SK-N-SH (cell line): Measurements from ENCODE around the gene PARD3. TPM values are rescaled to one million over a fixed set of nuclear protein-coding genes. Genes with fewer than 3 reads are reported as not detected.

Experiments used
- CTCF ChIA-PET: fragments of 300-600, 350-600 bp; formaldehyde crosslinking; extraction: SDS; loops from one replicate; lab custom pipeline; 2021; lab: Yijun Ruan, JAX
- POLR2A ChIA-PET: fragments of 350-600 bp; sonication (Branson Sonifier 250); formaldehyde crosslinking; extraction: SDS; loops from one replicate; lab custom pipeline; 2020; ENCODE audit warnings: antibody characterized with exemption, inconsistent platforms; lab: Yijun Ruan, JAX
- DNase-seq: peaks from one replicate; pipeline ENCODE4 v3.0.0; 2012
- H2AFZ ChIP-seq: fragments of 200-600 bp; sonication (generic); 2 replicates; pipeline ENCODE4 v1.8.1; 2016; ENCODE audit warnings: antibody characterized with exemption, mild to moderate bottlenecking, low read depth
- H3F3A ChIP-seq: fragments of 200-600 bp; sonication (generic); replicated peaks from 2 replicates; pipeline ENCODE3; 2016; ENCODE audit warnings: antibody characterized with exemption, mild to moderate bottlenecking; ENCODE audit not compliant: insufficient read depth
- H3K27ac ChIP-seq, 2 experiments: fragments of 200-500 bp in 1 of 2; fragments of 200-600 bp in 1 of 2; sonication (Bioruptor generic) in 1 of 2; sonication (generic), shearing (Covaris generic) in 1 of 2; 2 replicates each; pipeline versions ENCODE4 v1.5.1 to v1.6.1; 2014 to 2016; ENCODE audit warnings: low read depth in 2 of 2, inconsistent platforms in 1 of 2, low read length in 1 of 2, mild to moderate bottlenecking in 1 of 2, mixed read lengths in 1 of 2
- H3K27me3 ChIP-seq: fragments of 200-600 bp; sonication (generic), shearing (Covaris generic); 2 replicates; pipeline ENCODE4 v1.6.1; 2016; ENCODE audit warnings: mixed run types; ENCODE audit not compliant: insufficient read depth
- H3K36me3 ChIP-seq, 2 experiments: fragments of 200-500 bp in 1 of 2; fragments of 200-600 bp in 1 of 2; sonication (Bioruptor generic) in 1 of 2; sonication (generic) in 1 of 2; replicated peaks in 1 of 2; 2 replicates each; pipeline versions ENCODE3 to v1.5.1; 2014 to 2016; ENCODE audit warnings: low read length in 1 of 2, mild to moderate bottlenecking in 1 of 2; ENCODE audit not compliant: insufficient read depth in 2 of 2, control insufficient read depth in 1 of 2
- H3K4me1 ChIP-seq, 2 experiments: fragments of 200-500 bp in 1 of 2; fragments of 200-600 bp in 1 of 2; sonication (Bioruptor generic) in 1 of 2; sonication (generic), shearing (Covaris generic) in 1 of 2; 2 replicates each; pipeline versions ENCODE4 v1.5.1 to v1.6.1; 2014 to 2016; ENCODE audit warnings: low read depth in 1 of 2, low read length in 1 of 2, mixed run types in 1 of 2; ENCODE audit not compliant: insufficient read depth in 2 of 2, control insufficient read depth in 1 of 2
- H3K4me2 ChIP-seq: fragments of 200-600 bp; sonication (generic), shearing (Covaris generic); 2 replicates; pipeline ENCODE4 v1.6.1; 2017; ENCODE audit warnings: mixed run types
- H3K4me3 ChIP-seq, 2 experiments: fragments of 200-500 bp in 1 of 2; fragments of 200-600 bp in 1 of 2; sonication (Bioruptor generic) in 1 of 2; sonication (generic), shearing (Covaris generic) in 1 of 2; 2 replicates each; pipeline versions ENCODE4 v1.5.1 to v1.8.1; 2014 to 2016; ENCODE audit warnings: low read depth in 2 of 2, inconsistent platforms in 1 of 2, low read length in 1 of 2, mild to moderate bottlenecking in 1 of 2, mixed read lengths in 1 of 2, moderate library complexity in 1 of 2
- H3K79me2 ChIP-seq: fragments of 200-600 bp; sonication (generic); 2 replicates; pipeline ENCODE4 v1.8.1; 2017; ENCODE audit warnings: mild to moderate bottlenecking; ENCODE audit not compliant: insufficient read depth
- H3K9ac ChIP-seq: fragments of 200-600 bp; sonication (generic); 2 replicates; pipeline ENCODE4 v1.6.1; 2017; ENCODE audit warnings: mixed run types
- H3K9me2 ChIP-seq: fragments of 200-600 bp; sonication (generic); 2 replicates; pipeline ENCODE4 v1.6.1; 2017; ENCODE audit warnings: mixed run types
- H3K9me3 ChIP-seq: fragments of 200-600 bp; sonication (generic); 2 replicates; pipeline ENCODE4 v1.6.1; 2017; ENCODE audit warnings: mixed run types, mild to moderate bottlenecking, moderate library complexity
- H4K20me1 ChIP-seq: fragments of 200-600 bp; sonication (generic); 2 replicates; pipeline ENCODE4 v1.6.1; 2017; ENCODE audit warnings: mild to moderate bottlenecking, mixed run types; ENCODE audit not compliant: insufficient read depth
- EP300 ChIP-seq, 2 experiments: IDR thresholded peaks; 2 replicates each; pipeline versions ENCODE4 v1.4.0 to v1.6.1; 2012; ENCODE audit warnings: borderline replicate concordance in 1 of 2, low read depth in 1 of 2, low read length in 1 of 2
- EZH2phosphoT487 ChIP-seq: fragments of 200-600 bp; sonication (generic); IDR thresholded peaks from 2 replicates; pipeline ENCODE4 v1.6.1; 2017; ENCODE audit warnings: low read depth, mixed run types, mild to moderate bottlenecking, antibody characterized with exemption, moderate library complexity, borderline replicate concordance
- FOSL2 ChIP-seq: IDR thresholded peaks from 2 replicates; pipeline ENCODE4 v1.4.0; 2012; ENCODE audit warnings: low read depth, mild to moderate bottlenecking, moderate library complexity, borderline replicate concordance
- FOXM1 ChIP-seq: IDR thresholded peaks from 2 replicates; pipeline ENCODE4 v1.4.0; 2012; ENCODE audit warnings: low read depth, mild to moderate bottlenecking
- GATA2 ChIP-seq: sonication (generic); formaldehyde crosslinking; IDR thresholded peaks from 2 replicates; pipeline ENCODE4 v1.5.0; 2020; ENCODE audit warnings: mild to moderate bottlenecking, missing genetic modification reagents
- MAX ChIP-seq: IDR thresholded peaks from 2 replicates; pipeline ENCODE4 v1.4.0; 2012; ENCODE audit warnings: low read depth
- RAD21 ChIP-seq: IDR thresholded peaks from 2 replicates; pipeline ENCODE4 v1.6.1; 2012; ENCODE audit warnings: mild to moderate bottlenecking, low read length
- RCOR1 ChIP-seq: fragments of 150-350 bp; IDR thresholded peaks from 2 replicates; pipeline ENCODE4 v1.6.1; 2017; ENCODE audit warnings: antibody characterized with exemption, low read length
- SIN3A ChIP-seq: IDR thresholded peaks from 2 replicates; pipeline ENCODE4 v1.6.1; 2012; ENCODE audit warnings: low read depth, mild to moderate bottlenecking, low read length, moderate library complexity, borderline replicate concordance
- TAF1 ChIP-seq: IDR thresholded peaks from 2 replicates; pipeline ENCODE4 v1.6.1; 2012; ENCODE audit warnings: low read depth, mild to moderate bottlenecking, low read length, moderate library complexity, borderline replicate concordance
- USF2 ChIP-seq: fragments of 150-350 bp; IDR thresholded peaks from 2 replicates; pipeline ENCODE4 v1.6.1; 2017; ENCODE audit warnings: antibody characterized with exemption, low read length, low read depth, borderline replicate concordance
- YY1 ChIP-seq: IDR thresholded peaks from 2 replicates; pipeline ENCODE4 v1.4.0; 2012; ENCODE audit warnings: low read depth, mild to moderate bottlenecking
- WGBS: methylation state at CpG from one replicate; pipeline ENCODE4 v1.1.6; 2017; ENCODE audit warnings: low lambda C conversion rate; 5-methylcytosine and 5-hydroxymethylcytosine counted together
- polyA plus RNA-seq, 3 experiments: library from polyadenylated mRNA; depleted of rRNA; stranded (reverse); fragments of >200 nt; gene quantifications; 2 replicates each; pipeline ENCODE4 v1.2.3, GENCODE V29; 2012

Gene PARD3
- polyA plus RNA-seq, 1 of the 3 experiments (the other 2 are of a cell fraction) = 29.4 TPM

- TF ChIP-seq EP300 (IDR thresholded peaks at IDR 0.05; ENCODE audit: borderline replicate concordance in 1 of 2, low read depth in 1 of 2, low read length in 1 of 2) = no peak
- peak; percentile 42 for TF ChIP-seq RAD21
- no peak for TF ChIP-seq EZH2phosphoT487
- no peak for TF ChIP-seq TAF1
- no peak for TF ChIP-seq FOSL2
- no peak for TF ChIP-seq FOXM1
- no peak for TF ChIP-seq GATA2 (CRISPR knock-in tag)
- TF ChIP-seq RCOR1 = no peak
These were observed 9.8 kb upstream of the PARD3 start (continued) for GRCh38 chr10:34824870-34825269.

- DNase-seq = no peak
- CTCF ChIA-PET = no interaction called here
- POLR2A ChIA-PET = no interaction called here
These were observed 6.8 kb upstream of the PARD3 start for GRCh38 chr10:34821587-34822585.

More at GRCh38 chr10:34821587-34822585, 6.8 kb upstream of the PARD3 start:
- no peak overlapping the region for H3K9ac ChIP-seq
- no peak overlapping the region for H2AFZ ChIP-seq
- H3K27ac ChIP-seq = no peak overlapping the region
- H3K4me2 ChIP-seq = no peak overlapping the region
- H3F3A ChIP-seq = no peaks in the 10 kb centered on the region
- H3K79me2 ChIP-seq = no peaks in the 10 kb centered on the region
- H3K4me3 ChIP-seq = no peak overlapping the region
- WGBS = 55% methylated on average over 5 of the region's 6 CpGs
- no peaks in the 10 kb centered on the region for H3K9me3 ChIP-seq
- no peaks in the 10 kb centered on the region for H3K4me1 ChIP-seq
- no peaks in the 10 kb centered on the region for H3K36me3 ChIP-seq
- no peaks in the 10 kb centered on the region for H3K9me2 ChIP-seq
- H3K27me3 ChIP-seq = no peaks in the 10 kb centered on the region
- TF ChIP-seq SIN3A = no peak
- peak; percentile 41; the same call in 1 of the 2 replicates for TF ChIP-seq FOSL2
- TF ChIP-seq EZH2phosphoT487 = no peak
- no peak for TF ChIP-seq YY1
- no peak for TF ChIP-seq USF2
- peak; percentile 49; the same call in 1 of the 2 replicates for TF ChIP-seq MAX
- no peaks in the 10 kb centered on the region for H4K20me1 ChIP-seq
